Sigmoid colon (tissue), 3 donors: ENCODE measurements around the gene PPME1.

Experiments used
- POLR2A ChIP-seq, 2 donors: fragments of 450-650 bp; IDR thresholded peaks; one replicate each; pipeline ENCODE4 v1.6.1; 2016; ENCODE audit warnings: antibody characterized with exemption in 2 of 2, mild to moderate bottlenecking in 2 of 2, moderate library complexity in 2 of 2
- TF ChIP-seq, protein P1 (sequence below), 4 experiments: fragments of 450-650 bp in 3 of 4; fragments of 200-600 bp in 1 of 4; IDR thresholded peaks; one replicate each; pipeline ENCODE4 v1.5.1; 2016 to 2019; ENCODE audit warnings: antibody characterized with exemption in 4 of 4, mild to moderate bottlenecking in 3 of 4, moderate library complexity in 2 of 4

DNA sequence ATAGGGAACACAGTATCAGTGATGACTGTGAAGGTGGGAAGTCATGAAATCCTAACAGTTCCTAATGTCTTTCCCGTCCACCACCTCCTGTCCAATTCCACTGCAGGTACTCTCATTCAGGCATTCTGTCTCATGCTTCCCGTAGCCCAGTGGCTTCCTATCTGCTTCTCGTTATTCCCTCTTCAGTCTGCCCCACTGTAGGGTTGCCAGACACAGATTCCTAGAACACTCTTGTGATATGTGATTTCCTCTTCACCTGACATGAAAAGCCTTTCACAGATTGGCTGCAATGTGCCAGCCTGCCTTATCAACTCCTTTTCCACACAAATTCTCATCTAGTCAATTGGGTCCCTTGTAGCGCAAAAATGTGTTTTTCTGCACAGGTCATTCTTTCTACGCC lies 49.3 kb upstream of the PPME1 start:
- no peak for TF ChIP-seq POLR2A (IDR thresholded peaks at IDR 0.05)
- TF ChIP-seq, protein P1, sequence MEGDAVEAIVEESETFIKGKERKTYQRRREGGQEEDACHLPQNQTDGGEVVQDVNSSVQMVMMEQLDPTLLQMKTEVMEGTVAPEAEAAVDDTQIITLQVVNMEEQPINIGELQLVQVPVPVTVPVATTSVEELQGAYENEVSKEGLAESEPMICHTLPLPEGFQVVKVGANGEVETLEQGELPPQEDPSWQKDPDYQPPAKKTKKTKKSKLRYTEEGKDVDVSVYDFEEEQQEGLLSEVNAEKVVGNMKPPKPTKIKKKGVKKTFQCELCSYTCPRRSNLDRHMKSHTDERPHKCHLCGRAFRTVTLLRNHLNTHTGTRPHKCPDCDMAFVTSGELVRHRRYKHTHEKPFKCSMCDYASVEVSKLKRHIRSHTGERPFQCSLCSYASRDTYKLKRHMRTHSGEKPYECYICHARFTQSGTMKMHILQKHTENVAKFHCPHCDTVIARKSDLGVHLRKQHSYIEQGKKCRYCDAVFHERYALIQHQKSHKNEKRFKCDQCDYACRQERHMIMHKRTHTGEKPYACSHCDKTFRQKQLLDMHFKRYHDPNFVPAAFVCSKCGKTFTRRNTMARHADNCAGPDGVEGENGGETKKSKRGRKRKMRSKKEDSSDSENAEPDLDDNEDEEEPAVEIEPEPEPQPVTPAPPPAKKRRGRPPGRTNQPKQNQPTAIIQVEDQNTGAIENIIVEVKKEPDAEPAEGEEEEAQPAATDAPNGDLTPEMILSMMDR (IDR thresholded peaks at IDR 0.05), result no peak
